NOMO-1 (cell line): ENCODE results near the gene IGLL5.

Experiments
- DNase-seq, 2 experiments: peaks; one replicate each; lab custom pipeline; 2025; ENCODE audit not compliant: unreplicated experiment in 2 of 2; lab: John Stamatoyannopoulos, UW

IGLL5 gene

DNA sequence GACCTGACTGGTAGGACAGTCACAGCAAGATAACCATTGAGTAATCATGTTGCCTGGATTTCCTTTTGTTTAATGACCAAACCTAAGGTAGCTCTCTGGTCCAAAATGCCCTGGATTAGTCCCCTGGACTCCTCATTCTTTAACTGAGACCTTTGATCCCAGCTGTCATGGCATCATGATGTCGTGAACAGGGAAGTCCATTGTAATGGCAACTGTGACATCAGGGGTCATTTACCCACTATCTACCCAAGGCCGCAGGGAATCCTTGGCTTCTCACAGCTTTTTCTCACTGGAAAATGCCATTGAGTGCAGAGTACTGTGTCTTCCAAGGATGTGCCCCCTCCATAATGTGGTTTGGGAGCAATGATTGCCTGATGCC lies 29.1 kb upstream of the IGLL5 start:
- no peak for DNase-seq

DNA sequence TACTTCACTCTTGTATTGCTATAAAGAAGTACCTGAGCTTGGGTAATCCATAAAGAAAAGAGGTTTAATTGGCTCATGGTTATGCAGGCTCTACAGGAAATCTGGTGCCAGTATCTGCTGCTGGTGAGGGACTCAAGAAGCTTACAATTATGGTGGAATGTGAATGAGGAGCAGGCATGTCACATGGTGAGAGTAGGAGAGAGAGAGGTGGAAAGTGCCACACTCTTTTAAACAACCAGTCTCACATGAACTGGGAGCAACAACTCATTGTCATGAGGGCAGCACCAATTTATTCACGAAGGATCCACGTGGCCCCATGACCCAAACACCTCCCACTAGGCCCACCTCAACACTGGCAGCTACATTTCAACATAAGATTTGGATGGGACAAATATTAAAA lies 24.6 kb upstream of the IGLL5 start:
- no peak for DNase-seq

DNA sequence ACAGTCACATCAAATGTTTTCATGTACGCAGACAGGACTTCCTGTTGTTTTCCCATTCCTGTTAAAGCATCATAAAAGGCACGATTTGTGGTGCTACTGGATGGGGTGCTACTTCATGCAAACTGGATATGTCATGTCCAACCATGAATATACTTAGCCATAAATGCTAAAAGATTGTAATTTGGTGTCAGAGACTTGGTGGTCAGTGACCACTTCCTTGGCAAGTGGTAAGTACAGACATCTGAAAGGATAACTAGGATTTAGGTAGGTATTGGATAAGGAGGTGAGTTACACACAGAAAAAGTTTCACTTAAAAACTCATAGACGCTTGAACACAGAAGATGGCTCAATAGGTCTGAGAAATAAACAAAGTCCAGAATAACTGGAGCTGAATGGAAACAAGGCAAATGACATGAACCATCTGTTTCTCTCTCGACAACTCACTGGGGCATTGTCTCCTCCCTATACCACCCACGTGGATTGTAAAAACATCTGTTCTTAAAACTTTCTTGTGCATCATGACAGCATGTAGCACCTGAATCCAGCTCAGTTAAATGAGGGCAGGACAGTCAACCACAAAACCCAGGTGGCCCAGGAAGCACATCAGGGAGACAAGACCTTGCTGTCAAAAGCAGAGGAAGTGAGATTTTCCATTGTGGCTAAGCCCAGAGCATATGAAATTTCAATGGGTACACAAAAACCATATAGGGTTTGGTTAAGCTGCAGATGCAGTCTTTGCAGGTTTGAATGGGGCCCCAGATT lies 22.1 kb upstream of the IGLL5 start:
- peak in 1 of 2 experiments; percentile 32 for DNase-seq

- DNase-seq, result peak in 1 of 2 experiments; percentile 58
These were observed 21.1 kb upstream of the IGLL5 start for GRCh38 chr22:22866381-22867111.

DNA sequence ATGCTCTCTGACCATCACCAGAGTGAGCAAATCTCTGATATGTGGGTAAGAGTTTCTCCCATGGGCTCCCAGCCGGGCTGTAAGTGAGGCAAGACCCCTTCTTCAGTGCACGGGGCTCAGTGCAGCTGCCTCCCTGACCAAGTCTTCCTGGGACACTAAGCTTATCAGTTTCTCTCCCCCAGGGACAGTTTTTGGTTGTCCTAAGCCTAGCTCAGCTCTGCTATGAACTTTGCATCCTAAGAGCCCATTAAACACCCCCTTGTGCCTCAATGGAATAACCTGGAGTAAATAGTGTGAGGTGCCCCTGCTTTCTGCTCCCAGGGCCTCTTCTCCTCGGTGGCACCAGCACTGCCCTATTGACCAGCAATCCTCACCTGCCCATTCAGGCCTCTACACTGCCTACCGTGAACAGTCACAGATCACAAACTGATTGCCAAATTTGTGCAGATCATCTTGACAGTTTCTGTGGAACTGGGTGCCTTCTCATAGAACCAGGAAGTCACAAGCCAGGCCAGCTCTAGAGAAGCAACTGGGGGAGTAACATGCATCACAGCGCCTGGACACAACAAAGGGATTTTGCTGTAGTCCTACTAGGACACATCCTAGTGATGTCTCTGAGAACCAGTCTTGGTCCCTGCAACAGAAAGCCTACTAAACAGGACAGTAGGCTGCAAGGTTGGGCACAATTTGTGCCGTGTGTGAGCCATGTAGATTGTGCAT lies 19.5 kb upstream of the IGLL5 start:
- DNase-seq, result no peak

GRCh38 chr22:22870577-22871404 lies 16.8 kb upstream of the IGLL5 start:
- DNase-seq, result no peak

GRCh38 chr22:22871536-22872278 lies 15.9 kb upstream of the IGLL5 start:
- DNase-seq, result no peak

GRCh38 chr22:22872722-22873708 lies 14.6 kb upstream of the IGLL5 start:
- no peak for DNase-seq

DNA sequence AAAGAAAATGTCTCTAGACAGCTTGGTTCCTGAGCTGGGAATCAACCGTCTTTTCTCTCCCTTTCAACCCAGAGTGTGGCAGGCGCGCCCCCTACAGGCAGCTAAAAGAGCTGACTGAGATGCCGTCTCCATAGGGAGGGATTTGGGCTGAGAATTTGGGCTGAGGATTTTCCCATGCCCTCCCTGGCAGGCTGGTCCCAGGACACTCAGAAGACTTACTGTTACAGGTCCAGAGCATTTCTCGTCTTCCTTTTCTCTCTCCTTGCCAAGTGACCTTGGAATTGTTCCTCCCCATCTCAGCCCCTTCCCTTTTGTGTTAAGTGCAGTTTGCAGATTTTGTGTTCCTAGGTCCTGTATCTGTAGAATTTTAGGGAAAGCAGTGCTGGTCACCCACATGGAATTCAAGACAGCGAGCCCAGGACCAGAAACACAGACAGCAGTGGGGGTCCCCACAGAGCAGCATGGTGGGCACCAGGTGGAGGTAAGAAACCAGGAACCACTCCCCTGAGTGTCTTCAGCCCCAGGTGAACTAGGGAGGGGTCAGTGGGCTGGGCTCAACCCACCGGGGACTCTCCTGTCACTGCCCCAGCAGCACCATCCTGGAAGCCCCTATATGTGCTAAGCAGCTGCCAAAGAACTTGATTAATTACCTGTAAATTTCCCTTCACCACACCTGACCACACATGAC lies 9.9 kb upstream of the IGLL5 start:
- peak in 1 of 2 experiments; percentile 46 for DNase-seq

DNA sequence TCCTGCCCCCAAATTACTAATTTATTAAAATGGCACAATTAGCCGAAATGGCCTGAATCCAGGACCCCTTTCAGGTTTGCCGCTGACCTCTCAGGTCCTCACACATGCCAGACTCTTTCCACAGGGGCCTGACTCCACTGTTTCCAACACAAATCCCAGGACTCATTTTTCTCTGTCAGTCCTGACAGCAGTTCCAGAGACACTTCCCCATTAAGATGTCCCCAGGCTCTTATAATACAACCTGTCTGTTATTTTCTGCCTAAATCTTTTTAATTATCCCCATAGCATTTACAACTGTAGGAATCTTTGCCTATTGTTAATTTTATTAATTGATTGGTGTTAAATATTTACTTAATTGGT lies 9.4 kb upstream of the IGLL5 start:
- DNase-seq, result no peak

DNA sequence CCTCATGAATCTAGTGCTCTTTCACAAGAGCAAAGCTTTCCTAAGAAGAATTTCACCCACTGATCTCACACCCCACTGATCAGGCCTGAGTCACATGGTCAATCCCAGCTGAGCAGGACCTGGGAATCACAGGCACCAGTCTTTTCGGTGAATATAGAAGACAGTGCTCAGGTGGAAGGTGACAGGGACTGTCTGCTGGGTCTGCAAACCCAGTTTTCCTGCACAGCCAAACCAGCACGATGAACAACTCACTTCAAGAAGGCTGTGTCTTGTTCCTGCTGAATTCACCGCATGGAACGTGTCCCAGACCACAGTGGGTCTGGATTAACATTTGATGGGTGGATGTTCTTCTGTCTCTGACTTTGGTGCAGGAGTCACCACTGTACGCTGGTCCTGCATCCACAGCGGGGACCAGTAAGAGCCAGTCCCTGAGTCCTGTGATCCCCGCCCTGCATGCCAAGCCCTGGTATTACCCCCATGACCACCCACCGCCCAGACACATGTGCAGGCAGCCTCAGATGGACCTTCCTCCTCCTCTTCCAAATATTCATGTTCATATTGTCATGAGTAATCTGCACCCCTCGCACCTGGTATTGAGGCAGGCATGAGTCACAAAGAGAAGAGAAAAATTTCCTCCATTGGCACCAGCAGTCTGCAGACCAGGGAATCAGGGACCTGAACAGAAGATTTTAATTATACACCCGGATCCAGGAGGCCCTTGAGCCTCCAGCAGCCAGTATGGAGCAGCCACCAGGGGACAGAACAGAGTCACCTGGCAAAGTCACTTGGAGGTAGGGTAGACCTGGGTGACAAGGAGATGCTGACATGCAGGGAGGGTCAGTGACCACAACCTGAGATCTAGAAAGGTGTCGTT lies 8.6 kb upstream of the IGLL5 start:
- DNase-seq, result no peak

DNA sequence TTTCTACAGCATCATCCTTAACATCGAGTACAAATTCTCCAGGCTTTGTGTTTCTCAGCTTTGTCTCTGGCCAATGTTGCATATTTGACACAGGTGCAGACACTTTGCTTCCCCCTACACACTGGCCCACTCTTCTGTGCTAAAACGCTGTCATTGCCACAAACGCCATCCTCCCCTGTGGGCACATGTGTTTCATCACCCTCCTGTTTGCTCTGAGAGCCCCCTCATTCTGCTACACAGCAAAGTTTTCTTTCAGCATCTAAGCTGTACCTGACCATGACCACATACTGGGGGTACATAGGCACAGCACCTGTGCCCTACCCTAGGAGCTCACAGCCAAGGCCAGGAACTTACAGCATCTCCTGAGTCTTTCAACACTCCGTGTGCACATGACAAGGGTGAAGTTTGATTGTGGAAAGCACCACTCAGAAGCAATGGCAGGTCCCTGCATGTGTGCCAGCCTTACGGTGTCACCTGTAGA lies 7.9 kb upstream of the IGLL5 start:
- DNase-seq, result no peak

DNA sequence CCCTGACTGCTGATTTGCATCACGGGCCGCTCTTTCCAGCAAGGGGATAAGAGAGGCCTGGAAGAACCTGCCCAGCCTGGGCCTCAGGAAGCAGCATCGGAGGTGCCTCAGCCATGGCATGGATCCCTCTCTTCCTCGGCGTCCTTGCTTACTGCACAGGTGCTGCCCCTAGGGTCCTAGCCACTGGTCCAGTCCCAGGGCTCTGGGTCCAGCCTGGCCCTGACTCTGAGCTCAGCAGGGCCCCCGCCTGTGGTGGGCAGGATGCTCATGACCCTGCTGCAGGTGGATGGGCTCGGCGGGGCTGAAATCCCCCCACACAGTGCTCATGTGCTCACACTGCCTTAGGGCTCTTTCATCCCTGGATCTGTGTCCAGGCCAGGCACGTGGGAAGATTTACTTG lies 7.0 kb upstream of the IGLL5 start:
- no peak for DNase-seq

- peak in 1 of 2 experiments; percentile 19 for DNase-seq
These were observed 6.3 kb upstream of the IGLL5 start for GRCh38 chr22:22881116-22882000.

DNA sequence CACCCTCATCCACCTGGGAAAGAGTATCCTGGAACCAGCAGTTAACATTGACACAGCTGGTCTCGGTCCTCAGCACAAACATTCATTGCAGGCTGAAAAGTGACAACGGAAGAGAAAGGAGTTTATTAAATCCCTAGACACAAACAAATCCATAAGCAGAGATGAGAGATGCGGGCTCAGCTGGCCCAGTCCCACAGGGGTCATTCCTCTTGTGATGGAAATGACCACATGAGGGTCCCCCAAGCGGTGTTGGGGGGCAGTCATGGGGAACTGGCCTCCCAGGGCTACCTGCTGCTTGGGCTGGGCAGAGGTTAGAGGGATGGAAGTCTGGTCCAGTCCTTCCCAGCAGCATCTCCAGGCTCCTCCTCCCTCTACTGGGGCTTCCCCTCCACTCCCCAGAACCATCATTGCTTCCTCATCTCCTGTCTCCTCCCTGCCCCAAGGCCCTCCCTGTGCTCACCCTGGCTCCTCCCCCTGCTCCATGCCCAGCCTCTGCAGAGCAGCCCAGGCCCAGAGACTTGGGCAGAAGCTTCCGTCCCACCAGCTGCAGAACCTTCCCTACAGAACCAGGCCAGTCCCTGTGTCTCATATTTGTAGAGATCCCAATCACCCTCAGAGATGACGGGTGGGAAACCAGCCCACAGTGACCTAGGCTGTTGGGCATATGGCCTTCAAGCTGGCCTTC lies 5.4 kb upstream of the IGLL5 start:
- peak; percentile 67 to 69 for DNase-seq
